Mesenchymal stem cell (in vitro differentiated cells and primary cell): ENCODE data around the gene MN1.

Experiments
- DNase-seq: peaks from one replicate; pipeline ENCODE4 v3.0.0-alpha.2; 2013
- H2AFZ ChIP-seq: one replicate; pipeline ENCODE4 v1.6.1; 2013; ENCODE audit warnings: low read depth, mild to moderate bottlenecking, control low read depth, inconsistent platforms, low read length, moderate library complexity
- H2AK5ac ChIP-seq: 2 replicates; pipeline ENCODE4 v1.6.1; 2013; ENCODE audit warnings: low read length, moderate library complexity, mild to moderate bottlenecking, inconsistent platforms; ENCODE audit not compliant: severe bottlenecking
- H2BK120ac ChIP-seq: one replicate; pipeline ENCODE4 v1.6.1; 2013; ENCODE audit warnings: low read depth, mild to moderate bottlenecking, inconsistent platforms, low read length, moderate library complexity
- H2BK12ac ChIP-seq, 2 experiments: one replicate each; pipeline ENCODE4 v1.6.1; 2013; ENCODE audit warnings: inconsistent platforms in 2 of 2, low read length in 2 of 2, mild to moderate bottlenecking in 2 of 2, moderate library complexity in 2 of 2, control low read depth in 1 of 2
- H2BK15ac ChIP-seq: one replicate; pipeline ENCODE4 v1.6.1; 2013; ENCODE audit warnings: mild to moderate bottlenecking, low read depth, inconsistent platforms; ENCODE audit not compliant: poor library complexity, severe bottlenecking
- H2BK5ac ChIP-seq: 2 replicates; pipeline ENCODE4 v1.6.1; 2013; ENCODE audit warnings: low read depth, mild to moderate bottlenecking, low read length, control low read depth, inconsistent platforms; ENCODE audit not compliant: poor library complexity, severe bottlenecking
- H3K14ac ChIP-seq, 2 experiments: one replicate each; pipeline ENCODE4 v1.6.1; 2013; ENCODE audit warnings: inconsistent platforms in 2 of 2, low read length in 2 of 2, control low read depth in 1 of 2, mild to moderate bottlenecking in 1 of 2, moderate library complexity in 1 of 2
- H3K18ac ChIP-seq, 2 experiments: one replicate each; pipeline ENCODE4 v1.6.1; 2013; ENCODE audit warnings: inconsistent platforms in 2 of 2, low read length in 2 of 2, control low read depth in 1 of 2, low read depth in 1 of 2, mild to moderate bottlenecking in 1 of 2
- H3K23ac ChIP-seq, 2 experiments: one replicate each; pipeline ENCODE4 v1.6.1; 2013; ENCODE audit warnings: inconsistent platforms in 2 of 2, low read length in 2 of 2, mild to moderate bottlenecking in 2 of 2, moderate library complexity in 2 of 2, control low read depth in 1 of 2
- H3K27ac ChIP-seq: 2 replicates; pipeline ENCODE4 v1.5.1; 2013; ENCODE audit warnings: mild to moderate bottlenecking, moderate library complexity, low read length, control low read depth, inconsistent platforms; ENCODE audit not compliant: poor library complexity, severe bottlenecking
- H3K27me3 ChIP-seq, 2 experiments: 2 replicates each; pipeline versions ENCODE4 v1.6.1 to v1.7.0; 2013; ENCODE audit warnings: low read length in 2 of 2, mild to moderate bottlenecking in 2 of 2, moderate library complexity in 2 of 2, control low read depth in 1 of 2, inconsistent platforms in 1 of 2; ENCODE audit not compliant: control insufficient read depth in 1 of 2, insufficient read depth in 1 of 2
- H3K36me3 ChIP-seq, 2 experiments: 2 replicates each; pipeline versions ENCODE4 v1.6.1 to v1.7.0; 2013; ENCODE audit warnings: low read length in 2 of 2, control low read depth in 1 of 2, inconsistent platforms in 1 of 2, low read depth in 1 of 2, mild to moderate bottlenecking in 1 of 2; ENCODE audit not compliant: insufficient read depth in 2 of 2, control insufficient read depth in 1 of 2
- H3K4ac ChIP-seq, 2 experiments: one replicate each; pipeline ENCODE4 v1.6.1; 2013; ENCODE audit warnings: inconsistent platforms in 2 of 2, low read length in 2 of 2, mild to moderate bottlenecking in 2 of 2, moderate library complexity in 2 of 2, control low read depth in 1 of 2, low read depth in 1 of 2
- H3K4me1 ChIP-seq: 2 replicates; pipeline ENCODE4 v1.6.1; 2013; ENCODE audit warnings: low read depth, low read length, control low read depth; ENCODE audit not compliant: control insufficient read depth, insufficient read depth
- H3K4me2 ChIP-seq: 2 replicates; pipeline ENCODE4 v1.6.1; 2013; ENCODE audit warnings: low read length, mild to moderate bottlenecking, inconsistent platforms; ENCODE audit not compliant: poor library complexity, severe bottlenecking
- H3K4me3 ChIP-seq, 2 experiments: 2 replicates each; pipeline versions ENCODE4 v1.5.1 to v1.7.0; 2013; ENCODE audit warnings: low read length in 2 of 2, mild to moderate bottlenecking in 2 of 2, control low read depth in 1 of 2, low read depth in 1 of 2; ENCODE audit not compliant: insufficient read depth in 1 of 2
- H3K79me1 ChIP-seq: replicated peaks from 2 replicates; pipeline ENCODE4 v1.6.1; 2013; ENCODE audit warnings: mild to moderate bottlenecking, control low read depth, low read length, inconsistent platforms; ENCODE audit not compliant: poor library complexity, severe bottlenecking
- H3K9ac ChIP-seq: 2 replicates; pipeline ENCODE4 v1.7.0; 2013; ENCODE audit warnings: mild to moderate bottlenecking, low read length, moderate library complexity
- H3K9me3 ChIP-seq: 2 replicates; pipeline ENCODE4 v1.7.0; 2013; ENCODE audit warnings: mild to moderate bottlenecking, low read length; ENCODE audit not compliant: control insufficient read depth
- H4K8ac ChIP-seq: one replicate; pipeline ENCODE4 v1.6.1; 2013; ENCODE audit warnings: inconsistent platforms, mild to moderate bottlenecking, low read length, moderate library complexity
- H4K91ac ChIP-seq: one replicate; pipeline ENCODE4 v1.6.1; 2013; ENCODE audit warnings: mild to moderate bottlenecking, low read length, inconsistent platforms
- WGBS: methylation state at CpG from one replicate; pipeline ENCODE4 v1.1.7; 2013; ENCODE audit warnings: mixed read lengths; 5-methylcytosine and 5-hydroxymethylcytosine counted together

MN1 gene

GRCh38 chr22:27833803-27834202, 32.2 kb upstream of the MN1 start:
- H2AFZ ChIP-seq = no peak overlapping the region
- H2AK5ac ChIP-seq = no peak overlapping the region
- H3K36me3 ChIP-seq = no peaks in the 10 kb centered on the region
- no peak overlapping the region for H3K18ac ChIP-seq
- H4K91ac ChIP-seq = no peak overlapping the region
- WGBS = 100% methylated on average over 2 of the region's 2 CpGs
- H3K14ac ChIP-seq = no peak overlapping the region
- no peak for DNase-seq
- no peak overlapping the region for H3K9ac ChIP-seq
- H2BK15ac ChIP-seq = no peak overlapping the region
- H4K8ac ChIP-seq = no peak overlapping the region
- H3K4me2 ChIP-seq = no peak overlapping the region
- no peak overlapping the region for H3K27ac ChIP-seq
- no peak overlapping the region for H3K23ac ChIP-seq
- H2BK5ac ChIP-seq = no peak overlapping the region
- H3K4me3 ChIP-seq = no peak overlapping the region
- H3K4ac ChIP-seq = no peak overlapping the region
- no peaks in the 10 kb centered on the region for H3K79me1 ChIP-seq
- H2BK12ac ChIP-seq = no peak overlapping the region
- peaks cover 13% of the 10 kb centered on the region for H3K4me1 ChIP-seq
- no peak overlapping the region for H2BK120ac ChIP-seq
- H3K27me3 ChIP-seq = no peaks in the 10 kb centered on the region
- no peaks in the 10 kb centered on the region for H3K9me3 ChIP-seq

- Histone ChIP-seq H2BK120ac (no peak overlapping the region), H4K91ac (no peak overlapping the region), H3K4ac (no peak overlapping the region), H3K36me3 (no peaks in the 10 kb centered on the region), H2AK5ac (no peak overlapping the region), H3K4me2 (no peak overlapping the region), H3K79me1 (no peaks in the 10 kb centered on the region), H3K4me1 (peaks cover 13% of the 10 kb centered on the region), H2AFZ (no peak overlapping the region), H3K18ac (no peak overlapping the region), H4K8ac (no peak overlapping the region), H3K4me3 (no peak overlapping the region), H3K23ac (no peak overlapping the region), H2BK12ac (no peak overlapping the region), H3K27ac (no peak overlapping the region), H2BK5ac (no peak overlapping the region), H3K27me3 (no peaks in the 10 kb centered on the region), H2BK15ac (no peak overlapping the region), H3K9me3 (no peaks in the 10 kb centered on the region), H3K9ac (no peak overlapping the region), H3K14ac (no peak overlapping the region)
- DNase-seq = no peak
- 93% methylated on average over 7 of the region's 7 CpGs for WGBS
These were observed 31.1 kb upstream of the MN1 start for GRCh38 chr22:27832606-27833005.

- H2BK15ac ChIP-seq = no peak overlapping the region
- H2AFZ ChIP-seq = no peak overlapping the region
- H3K9ac ChIP-seq = no peak overlapping the region
- H3K14ac ChIP-seq = no peak overlapping the region
- H3K18ac ChIP-seq = no peak overlapping the region
- H3K4ac ChIP-seq = no peak overlapping the region
- no peak overlapping the region for H4K91ac ChIP-seq
- H2BK120ac ChIP-seq = no peak overlapping the region
- H2BK5ac ChIP-seq = no peak overlapping the region
- no peak overlapping the region for H2BK12ac ChIP-seq
- 72% methylated on average over 3 of the region's 3 CpGs for WGBS
- no peaks in the 10 kb centered on the region for H3K27me3 ChIP-seq
- H3K9me3 ChIP-seq = peaks cover 3% of the 10 kb centered on the region
- H3K4me2 ChIP-seq = no peak overlapping the region
- no peaks in the 10 kb centered on the region for H3K79me1 ChIP-seq
- H3K23ac ChIP-seq = no peak overlapping the region
- H4K8ac ChIP-seq = no peak overlapping the region
- H3K27ac ChIP-seq = no peak overlapping the region
- no peak overlapping the region for H3K4me3 ChIP-seq
- DNase-seq = no peak
- peaks cover 0 to 4% of the 10 kb centered on the region in 2 experiments for H3K36me3 ChIP-seq
- H3K4me1 ChIP-seq = peaks cover 4% of the 10 kb centered on the region
- H2AK5ac ChIP-seq = no peak overlapping the region
These were observed 28.1 kb upstream of the MN1 start for GRCh38 chr22:27829620-27830019.

- Histone ChIP-seq H2BK15ac (no peak overlapping the region), H4K91ac (no peak overlapping the region), H3K4me1 (peaks cover 4% of the 10 kb centered on the region), H2BK120ac (no peak overlapping the region), H4K8ac (no peak overlapping the region), H3K23ac (no peak overlapping the region), H3K4ac (no peak overlapping the region), H3K18ac (no peak overlapping the region), H3K9ac (no peak overlapping the region), H3K27ac (no peak overlapping the region), H2BK5ac (no peak overlapping the region), H3K27me3 (no peaks in the 10 kb centered on the region), H2AFZ (no peak overlapping the region), H3K4me2 (no peak overlapping the region), H2AK5ac (no peak overlapping the region), H3K9me3 (peaks cover 3% of the 10 kb centered on the region), H3K4me3 (no peak overlapping the region), H2BK12ac (no peak overlapping the region), H3K14ac (no peak overlapping the region), H3K79me1 (no peaks in the 10 kb centered on the region), H3K36me3 (peaks cover 0 to 4% of the 10 kb centered on the region in 2 experiments)
- WGBS = 92% methylated on average over 15 of the region's 23 CpGs
- DNase-seq = no peak
These were observed 26.3 kb upstream of the MN1 start for GRCh38 chr22:27827604-27828587.
